OCI-LY1 (cell line): ENCODE measurements around the gene CRIM1.

Source experiments
- H2AFZ ChIP-seq: fragments of 200-600 bp; sonication (generic), shearing (Covaris generic); 2 replicates; pipeline ENCODE4 v1.6.0; 2014; ENCODE audit warnings: antibody characterized with exemption, mild to moderate bottlenecking, low read length
- H3F3A ChIP-seq: fragments of 200-600 bp; sonication (generic), shearing (Covaris generic); 2 replicates; pipeline ENCODE4 v1.6.0; 2014; ENCODE audit warnings: mild to moderate bottlenecking, antibody characterized with exemption, low read length, moderate library complexity; ENCODE audit not compliant: insufficient read depth
- H3K27ac ChIP-seq: fragments of 200-600 bp; sonication (generic); 2 replicates; pipeline ENCODE4 v1.5.1; 2014; ENCODE audit warnings: low read length, mixed run types, mild to moderate bottlenecking, low read depth; ENCODE audit not compliant: poor library complexity, severe bottlenecking
- H3K27me3 ChIP-seq: fragments of 200-600 bp; sonication (generic); 2 replicates; pipeline ENCODE4 v1.6.0; 2014; ENCODE audit warnings: antibody characterized with exemption, mild to moderate bottlenecking, low read length, moderate library complexity; ENCODE audit not compliant: insufficient read depth
- H3K36me3 ChIP-seq: fragments of 200-600 bp; sonication (generic); 2 replicates; pipeline ENCODE4 v1.6.1; 2014; ENCODE audit warnings: mild to moderate bottlenecking, antibody characterized with exemption, low read length, moderate library complexity, mixed read lengths; ENCODE audit not compliant: insufficient read depth
- H3K4me1 ChIP-seq: fragments of 200-600 bp; sonication (generic); 2 replicates; pipeline ENCODE4 v1.5.1; 2014; ENCODE audit warnings: mild to moderate bottlenecking, low read length, moderate library complexity; ENCODE audit not compliant: insufficient read depth, severe bottlenecking
- H3K4me2 ChIP-seq: fragments of 200-600 bp; sonication (generic), shearing (Covaris generic); 2 replicates; pipeline ENCODE4 v1.6.1; 2014; ENCODE audit warnings: low read length
- H3K4me3 ChIP-seq: fragments of 200-600 bp; sonication (generic); 2 replicates; pipeline ENCODE4 v1.5.1; 2014; ENCODE audit warnings: low read length, low read depth, mild to moderate bottlenecking, mixed read lengths; ENCODE audit not compliant: poor library complexity, severe bottlenecking
- H3K79me2 ChIP-seq: fragments of 200-600 bp; shearing (Covaris generic); 2 replicates; pipeline ENCODE4 v1.6.1; 2016; ENCODE audit warnings: mixed run types, low read length, mixed read lengths; ENCODE audit not compliant: insufficient read depth
- H3K9ac ChIP-seq: fragments of 200-600 bp; sonication (generic), shearing (Covaris generic); 2 replicates; pipeline ENCODE4 v1.6.1; 2014; ENCODE audit warnings: mild to moderate bottlenecking, low read length, mixed read lengths
- H3K9me2 ChIP-seq: fragments of 200-600 bp; sonication (generic), shearing (Covaris generic); 2 replicates; pipeline ENCODE4 v1.6.1; 2014; ENCODE audit warnings: low read depth, mild to moderate bottlenecking, low read length, mixed read lengths
- H3K9me3 ChIP-seq: fragments of 200-600 bp; shearing (Covaris generic); 2 replicates; pipeline ENCODE4 v1.6.1; 2014; ENCODE audit warnings: low read length, mixed read lengths
- H4K20me1 ChIP-seq: fragments of 200-600 bp; sonication (generic), shearing (Covaris generic); 2 replicates; pipeline ENCODE4 v1.6.0; 2016; ENCODE audit warnings: mild to moderate bottlenecking, low read length; ENCODE audit not compliant: insufficient read depth
- CTCF ChIP-seq: fragments of 200-600 bp; sonication (generic), shearing (Covaris generic); IDR thresholded peaks from 2 replicates; pipeline ENCODE4 v1.5.1; 2017; ENCODE audit warnings: mild to moderate bottlenecking, antibody characterized with exemption, low read length, moderate library complexity, mixed read lengths
- EZH2 ChIP-seq: fragments of 200-600 bp; sonication (generic), shearing (Covaris generic); IDR thresholded peaks from 2 replicates; pipeline ENCODE4 v1.8.0; 2017; ENCODE audit warnings: borderline replicate concordance, mixed run types, mild to moderate bottlenecking, antibody characterized with exemption, low read length, moderate library complexity, mixed read lengths

Gene CRIM1

DNA sequence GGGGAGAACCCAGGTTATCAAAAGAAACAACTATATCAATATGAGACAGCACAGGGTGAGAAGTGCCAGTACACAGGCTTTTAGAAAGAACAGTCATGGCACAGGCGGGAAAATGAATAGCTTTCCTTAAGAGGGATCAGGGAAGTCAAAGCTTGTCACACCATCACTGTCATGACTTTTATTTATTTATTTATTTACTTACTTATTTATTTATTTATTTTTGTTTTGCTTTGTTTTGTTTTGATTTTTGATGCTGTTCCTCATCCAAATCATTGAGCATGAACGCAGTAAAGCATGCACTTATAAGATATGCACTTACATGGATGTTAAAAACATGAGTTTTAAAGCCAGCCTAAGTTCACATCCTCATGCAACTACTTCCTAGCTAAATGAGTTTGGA, 19.3 kb upstream of the CRIM1 start:
- no peaks in the 10 kb centered on the region for H3K36me3 ChIP-seq

DNA sequence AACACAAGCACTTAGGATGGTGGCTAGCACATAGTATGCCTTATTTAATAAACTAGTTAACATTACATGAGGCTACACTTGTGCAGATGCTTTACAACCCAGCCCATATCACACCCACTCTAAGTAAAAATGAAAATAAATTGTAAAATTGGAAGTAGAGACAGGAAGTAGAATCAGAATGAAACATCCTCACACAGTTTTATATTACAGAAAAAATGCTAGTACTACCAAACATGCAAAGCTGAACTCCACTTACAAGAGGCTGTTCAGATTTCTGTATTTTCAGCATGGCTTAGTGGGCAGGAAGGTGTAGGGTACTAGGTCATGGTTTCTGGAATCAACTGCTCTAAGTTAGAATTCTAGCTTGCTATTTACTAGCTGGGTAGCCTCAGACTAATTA, 18.2 kb upstream of the CRIM1 start:
- H3K79me2 ChIP-seq = no peaks in the 10 kb centered on the region
- H2AFZ ChIP-seq = no peak overlapping the region
- no peaks in the 10 kb centered on the region for H3K4me1 ChIP-seq
- H3K9ac ChIP-seq = no peak overlapping the region
- no peaks in the 10 kb centered on the region for H3K9me2 ChIP-seq
- no peak overlapping the region for H3K27ac ChIP-seq
- H3F3A ChIP-seq = no peaks in the 10 kb centered on the region
- TF ChIP-seq EZH2 = no peak
- no peak for TF ChIP-seq CTCF
- no peaks in the 10 kb centered on the region for H4K20me1 ChIP-seq
- no peak overlapping the region for H3K4me3 ChIP-seq
- H3K27me3 ChIP-seq = no peaks in the 10 kb centered on the region
- H3K4me2 ChIP-seq = no peak overlapping the region
- no peaks in the 10 kb centered on the region for H3K36me3 ChIP-seq
- no peaks in the 10 kb centered on the region for H3K9me3 ChIP-seq

More for the DNA sequence above, 19.3 kb upstream of the CRIM1 start:
- no peaks in the 10 kb centered on the region for H3K4me1 ChIP-seq
- no peaks in the 10 kb centered on the region for H3K79me2 ChIP-seq
- no peaks in the 10 kb centered on the region for H3K27me3 ChIP-seq
- no peak overlapping the region for H3K27ac ChIP-seq
- H3K4me2 ChIP-seq = no peak overlapping the region
- no peaks in the 10 kb centered on the region for H3F3A ChIP-seq
- H3K9ac ChIP-seq = no peak overlapping the region
- H4K20me1 ChIP-seq = no peaks in the 10 kb centered on the region
- no peak overlapping the region for H3K4me3 ChIP-seq
- no peak overlapping the region for H2AFZ ChIP-seq
- TF ChIP-seq CTCF (no peak), EZH2 (no peak)
- no peaks in the 10 kb centered on the region for H3K9me3 ChIP-seq
- no peaks in the 10 kb centered on the region for H3K9me2 ChIP-seq

DNA sequence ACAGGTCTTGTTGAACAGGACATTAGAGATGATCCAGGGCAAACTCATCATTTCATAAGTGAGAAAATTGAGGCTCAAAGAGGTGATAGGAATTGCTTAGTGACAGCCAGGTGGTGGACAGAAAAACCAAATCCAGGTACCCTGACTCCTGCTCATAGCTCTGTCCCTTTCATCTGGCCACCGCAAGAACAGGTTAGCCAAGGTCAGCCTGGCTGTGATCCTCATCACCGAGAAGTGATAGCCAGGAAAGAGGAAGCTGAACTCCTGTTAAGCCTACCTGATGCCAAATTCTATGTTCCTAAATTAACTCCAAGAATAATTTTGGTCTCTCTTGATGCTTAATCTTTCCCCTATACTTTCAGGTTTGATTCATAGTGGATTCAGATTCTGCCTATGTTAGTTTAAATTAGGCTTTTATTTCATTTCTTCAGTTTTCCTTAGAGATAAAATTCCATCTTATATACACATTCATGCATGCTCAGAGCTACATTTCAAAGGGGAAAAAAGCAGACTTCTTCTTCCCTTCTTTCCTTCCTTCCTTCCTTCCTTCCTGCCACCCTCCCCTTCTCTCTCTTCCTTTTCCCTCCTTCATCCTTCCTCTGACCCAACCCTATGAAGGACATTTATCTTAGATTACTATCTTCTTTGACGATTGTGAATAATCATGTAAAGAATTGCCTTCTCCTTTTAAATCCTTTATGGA, 17.3 kb upstream of the CRIM1 start:
- no peak overlapping the region for H3K27ac ChIP-seq

More for the DNA sequence above, 17.3 kb upstream of the CRIM1 start:
- no peaks in the 10 kb centered on the region for H3K36me3 ChIP-seq
- H2AFZ ChIP-seq = no peak overlapping the region
- H3K9ac ChIP-seq = no peak overlapping the region
- H3K9me2 ChIP-seq = no peaks in the 10 kb centered on the region
- H3K27me3 ChIP-seq = no peaks in the 10 kb centered on the region
- no peaks in the 10 kb centered on the region for H3K79me2 ChIP-seq
- no peak overlapping the region for H3K4me3 ChIP-seq
- no peaks in the 10 kb centered on the region for H3F3A ChIP-seq
- TF ChIP-seq EZH2 = no peak
- TF ChIP-seq CTCF = no peak
- H3K4me2 ChIP-seq = no peak overlapping the region
- no peaks in the 10 kb centered on the region for H3K9me3 ChIP-seq
- H3K4me1 ChIP-seq = no peaks in the 10 kb centered on the region
- no peaks in the 10 kb centered on the region for H4K20me1 ChIP-seq
